Liver (tissue), 9 donors: ENCODE results near the gene EXOC6B. TPM values are rescaled to one million over a fixed set of nuclear protein-coding genes. Genes with fewer than 3 reads are reported as not detected.

Source experiments
- DNase-seq: peaks from one replicate; pipeline ENCODE4 v3.0.0-alpha.2; 2017; ENCODE audit warnings: low spot score
- H3K27ac ChIP-seq, 2 donors: one replicate each; pipeline ENCODE4 v1.7.0; 2013; ENCODE audit warnings: inconsistent platforms in 2 of 2, low read length in 2 of 2, control low read depth in 1 of 2, low read depth in 1 of 2, mild to moderate bottlenecking in 1 of 2
- H3K27me3 ChIP-seq, 4 donors: one replicate each; pipeline versions ENCODE4 v1.6.1 to v1.7.0; 2013; ENCODE audit warnings: low read length in 3 of 4, inconsistent platforms in 1 of 4, mild to moderate bottlenecking in 1 of 4, moderate library complexity in 1 of 4; ENCODE audit not compliant: control insufficient read depth in 4 of 4, insufficient read depth in 4 of 4
- H3K36me3 ChIP-seq, 4 donors: one replicate each; pipeline versions ENCODE4 v1.6.1 to v1.7.0; 2013; ENCODE audit warnings: low read length in 3 of 4, mild to moderate bottlenecking in 3 of 4, low read depth in 1 of 4, moderate library complexity in 1 of 4; ENCODE audit not compliant: control insufficient read depth in 4 of 4, insufficient read depth in 3 of 4
- H3K4me1 ChIP-seq, 4 donors: one replicate each; pipeline versions ENCODE4 v1.6.1 to v1.7.0; 2013; ENCODE audit warnings: low read length in 3 of 4, mild to moderate bottlenecking in 3 of 4, moderate library complexity in 1 of 4; ENCODE audit not compliant: control insufficient read depth in 4 of 4, insufficient read depth in 4 of 4
- H3K4me3 ChIP-seq, 3 donors: one replicate each; pipeline versions ENCODE4 v1.6.1 to v1.7.0; 2013; ENCODE audit warnings: low read length in 3 of 3, control low read depth in 1 of 3, low read depth in 1 of 3, mild to moderate bottlenecking in 1 of 3
- H3K9ac ChIP-seq, 2 donors: one replicate each; pipeline ENCODE4 v1.7.0; 2013; ENCODE audit warnings: low read length in 2 of 2, mild to moderate bottlenecking in 2 of 2, moderate library complexity in 2 of 2, control low read depth in 1 of 2, low read depth in 1 of 2
- H3K9me3 ChIP-seq, 4 donors: one replicate each; pipeline versions ENCODE4 v1.6.1 to v1.7.0; 2013; ENCODE audit warnings: low read length in 3 of 4; ENCODE audit not compliant: control insufficient read depth in 4 of 4
- ATF3 ChIP-seq: IDR thresholded peaks from 2 replicates; pipeline ENCODE4 v1.6.1; 2016; ENCODE audit warnings: antibody characterized with exemption
- EGR1 ChIP-seq, 2 donors: IDR thresholded peaks; 2 replicates each; pipeline ENCODE4 v1.6.1; 2016 to 2018; ENCODE audit warnings: antibody characterized with exemption in 2 of 2, low read depth in 2 of 2
- FOXA1 ChIP-seq: IDR thresholded peaks from 2 replicates; pipeline ENCODE4 v1.6.1; 2016; ENCODE audit warnings: antibody characterized with exemption
- FOXA2 ChIP-seq: IDR thresholded peaks from 2 replicates; pipeline ENCODE4 v1.6.1; 2016; ENCODE audit warnings: antibody characterized with exemption
- GABPA ChIP-seq, 2 donors: IDR thresholded peaks in 1 of 2; conservative IDR thresholded peaks in 1 of 2; 2 replicates each; pipeline ENCODE4 v1.6.1; 2016; ENCODE audit warnings: antibody characterized with exemption in 2 of 2, mild to moderate bottlenecking in 1 of 2, moderate library complexity in 1 of 2
- HNF4A ChIP-seq, 2 donors: conservative IDR thresholded peaks; 2 replicates each; pipeline ENCODE4 v1.6.1; 2016; ENCODE audit warnings: antibody characterized with exemption in 2 of 2, mild to moderate bottlenecking in 2 of 2
- HNF4G ChIP-seq: IDR thresholded peaks from 2 replicates; pipeline ENCODE4 v1.6.1; 2016; ENCODE audit warnings: antibody characterized with exemption
- JUND ChIP-seq, 2 donors: IDR thresholded peaks; 2 replicates each; pipeline ENCODE4 v1.6.1; 2016; ENCODE audit warnings: antibody characterized with exemption in 2 of 2
- MAX ChIP-seq: IDR thresholded peaks from 2 replicates; pipeline ENCODE4 v1.6.1; 2016; ENCODE audit warnings: antibody characterized with exemption
- NR2F2 ChIP-seq: IDR thresholded peaks from 2 replicates; pipeline ENCODE4 v1.6.1; 2016; ENCODE audit warnings: antibody characterized with exemption
- RAD21 ChIP-seq, 2 donors: IDR thresholded peaks; 2 replicates each; pipeline ENCODE4 v1.6.1; 2016; ENCODE audit warnings: antibody characterized with exemption in 2 of 2, mild to moderate bottlenecking in 2 of 2
- REST ChIP-seq: IDR thresholded peaks from 2 replicates; pipeline ENCODE4 v1.6.1; 2016; ENCODE audit warnings: antibody characterized with exemption, mild to moderate bottlenecking
- RXRA ChIP-seq, 2 donors: IDR thresholded peaks; 2 replicates each; pipeline ENCODE4 v1.6.1; 2017 to 2018; ENCODE audit warnings: antibody characterized with exemption in 2 of 2, mild to moderate bottlenecking in 1 of 2
- SP1 ChIP-seq: IDR thresholded peaks from 2 replicates; pipeline ENCODE4 v1.6.1; 2018; ENCODE audit warnings: antibody characterized with exemption, mild to moderate bottlenecking
- TAF1 ChIP-seq: conservative IDR thresholded peaks from 2 replicates; pipeline ENCODE4 v1.6.1; 2016; ENCODE audit warnings: antibody characterized with exemption, mild to moderate bottlenecking
- YY1 ChIP-seq: IDR thresholded peaks from 2 replicates; pipeline ENCODE4 v1.6.1; 2016; ENCODE audit warnings: antibody characterized with exemption, mild to moderate bottlenecking
- WGBS: extraction: QIAGEN DNeasy Blood & Tissue Kit; methylation state at CpG from one replicate; pipeline ENCODE4 v1.1.7; 2013; 5-methylcytosine and 5-hydroxymethylcytosine counted together
- polyA plus RNA-seq, 2 donors: library from polyadenylated mRNA; stranded (reverse) in 1 of 2; unstranded in 1 of 2; fragments of 200-250 nt in 1 of 2; fragments of >200 nt in 1 of 2; fragmentation: Nextera tagmentation in 1 of 2; extraction: Ambion mirVana in 1 of 2; gene quantifications; one replicate each; pipeline versions ENCODE4 v1.2.1 to v1.2.3, GENCODE V29; 2013 to 2015
- total RNA-seq, 2 donors: library from RNA; depleted of rRNA; stranded (reverse); fragments of >200 nt; gene quantifications; one replicate each; pipeline ENCODE4 v1.2.3, GENCODE V29; 2014
- TF ChIP-seq, protein P1 (sequence below): IDR thresholded peaks from 2 replicates; pipeline ENCODE4 v1.6.1; 2016; ENCODE audit warnings: antibody characterized with exemption
- TF ChIP-seq, protein P2 (sequence below): fragments of 150-350 bp; IDR thresholded peaks from 2 replicates; pipeline ENCODE4 v1.5.1; 2017; ENCODE audit warnings: improper control_type of control experiment, low read depth, low read length; ENCODE audit not compliant: missing input control
- donor health status: healthy.
- donor health status: healthy.
- donor health status: healthy.
- donor health status: healthy.
- donor health status: healthy.

The EXOC6B gene
- total and polyA plus RNA-seq, 4 donors: 1.7 to 9.5 (median 5.5) TPM

GRCh38 chr2:72140621-72140960 lies 685.2 kb downstream of the EXOC6B start (continued):
- TF ChIP-seq, protein P1, sequence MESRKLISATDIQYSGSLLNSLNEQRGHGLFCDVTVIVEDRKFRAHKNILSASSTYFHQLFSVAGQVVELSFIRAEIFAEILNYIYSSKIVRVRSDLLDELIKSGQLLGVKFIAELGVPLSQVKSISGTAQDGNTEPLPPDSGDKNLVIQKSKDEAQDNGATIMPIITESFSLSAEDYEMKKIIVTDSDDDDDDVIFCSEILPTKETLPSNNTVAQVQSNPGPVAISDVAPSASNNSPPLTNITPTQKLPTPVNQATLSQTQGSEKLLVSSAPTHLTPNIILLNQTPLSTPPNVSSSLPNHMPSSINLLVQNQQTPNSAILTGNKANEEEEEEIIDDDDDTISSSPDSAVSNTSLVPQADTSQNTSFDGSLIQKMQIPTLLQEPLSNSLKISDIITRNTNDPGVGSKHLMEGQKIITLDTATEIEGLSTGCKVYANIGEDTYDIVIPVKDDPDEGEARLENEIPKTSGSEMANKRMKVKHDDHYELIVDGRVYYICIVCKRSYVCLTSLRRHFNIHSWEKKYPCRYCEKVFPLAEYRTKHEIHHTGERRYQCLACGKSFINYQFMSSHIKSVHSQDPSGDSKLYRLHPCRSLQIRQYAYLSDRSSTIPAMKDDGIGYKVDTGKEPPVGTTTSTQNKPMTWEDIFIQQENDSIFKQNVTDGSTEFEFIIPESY: no peak
- TF ChIP-seq HNF4A (conservative IDR thresholded peaks at IDR 0.05): no peak
- TF ChIP-seq ATF3: no peak
- TF ChIP-seq NR2F2: no peak
- no peak for TF ChIP-seq FOXA2
- TF ChIP-seq RXRA (IDR thresholded peaks at IDR 0.05): no peak
- TF ChIP-seq TAF1: no peak
- TF ChIP-seq FOXA1: no peak
- no peak for TF ChIP-seq EGR1 (IDR thresholded peaks at IDR 0.05; ENCODE audit: low read depth in 2 of 2)
- no peak for TF ChIP-seq RAD21 (IDR thresholded peaks at IDR 0.05)

GRCh38 chr2:72139874-72140620 lies 685.8 kb downstream of the EXOC6B start:
- Histone ChIP-seq H3K4me1 (peaks cover 16 to 35% (median 23%) of the 10 kb centered on the region in 4 donors), H3K27me3 (peaks cover 0 to 8% (median 0%) of the 10 kb centered on the region in 4 donors), H3K36me3 (no peaks in the 10 kb centered on the region), H3K4me3 (no peak overlapping the region), H3K9me3 (no peaks in the 10 kb centered on the region), H3K27ac (no peak overlapping the region), H3K9ac (no peak overlapping the region)
- TF ChIP-seq EGR1 (IDR thresholded peaks at IDR 0.05; ENCODE audit: low read depth in 2 of 2) (no peak), MAX (no peak), SP1 (no peak), TAF1 (no peak), YY1 (no peak), RXRA (IDR thresholded peaks at IDR 0.05) (no peak), ATF3 (no peak), RAD21 (IDR thresholded peaks at IDR 0.05) (no peak), HNF4G (no peak), FOXA1 (no peak), FOXA2 (no peak), GABPA (IDR thresholded peaks at IDR 0.05 in 1 of 2, conservative IDR thresholded peaks at IDR 0.05 in 1 of 2) (no peak), REST (no peak), HNF4A (conservative IDR thresholded peaks at IDR 0.05) (no peak), NR2F2 (no peak), JUND (IDR thresholded peaks at IDR 0.05) (no peak)
- TF ChIP-seq, protein P1: no peak
- TF ChIP-seq, protein P2, sequence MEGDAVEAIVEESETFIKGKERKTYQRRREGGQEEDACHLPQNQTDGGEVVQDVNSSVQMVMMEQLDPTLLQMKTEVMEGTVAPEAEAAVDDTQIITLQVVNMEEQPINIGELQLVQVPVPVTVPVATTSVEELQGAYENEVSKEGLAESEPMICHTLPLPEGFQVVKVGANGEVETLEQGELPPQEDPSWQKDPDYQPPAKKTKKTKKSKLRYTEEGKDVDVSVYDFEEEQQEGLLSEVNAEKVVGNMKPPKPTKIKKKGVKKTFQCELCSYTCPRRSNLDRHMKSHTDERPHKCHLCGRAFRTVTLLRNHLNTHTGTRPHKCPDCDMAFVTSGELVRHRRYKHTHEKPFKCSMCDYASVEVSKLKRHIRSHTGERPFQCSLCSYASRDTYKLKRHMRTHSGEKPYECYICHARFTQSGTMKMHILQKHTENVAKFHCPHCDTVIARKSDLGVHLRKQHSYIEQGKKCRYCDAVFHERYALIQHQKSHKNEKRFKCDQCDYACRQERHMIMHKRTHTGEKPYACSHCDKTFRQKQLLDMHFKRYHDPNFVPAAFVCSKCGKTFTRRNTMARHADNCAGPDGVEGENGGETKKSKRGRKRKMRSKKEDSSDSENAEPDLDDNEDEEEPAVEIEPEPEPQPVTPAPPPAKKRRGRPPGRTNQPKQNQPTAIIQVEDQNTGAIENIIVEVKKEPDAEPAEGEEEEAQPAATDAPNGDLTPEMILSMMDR: no peak
- DNase-seq: no peak
- WGBS: 93% methylated on average over 14 of the region's 14 CpGs
